ENCODE data around the gene LGALS14. TPM values are rescaled to one million over a fixed set of nuclear protein-coding genes. Genes with fewer than 3 reads are reported as not detected.
"Not testable (repeated sequence)": the region's sequence is repeated elsewhere in the genome, so short reads cannot be mapped to it uniquely, and the experiment has no call there.

Gene LGALS14
- total and polyA plus RNA-seq, 4 donors, result not detected

DNA sequence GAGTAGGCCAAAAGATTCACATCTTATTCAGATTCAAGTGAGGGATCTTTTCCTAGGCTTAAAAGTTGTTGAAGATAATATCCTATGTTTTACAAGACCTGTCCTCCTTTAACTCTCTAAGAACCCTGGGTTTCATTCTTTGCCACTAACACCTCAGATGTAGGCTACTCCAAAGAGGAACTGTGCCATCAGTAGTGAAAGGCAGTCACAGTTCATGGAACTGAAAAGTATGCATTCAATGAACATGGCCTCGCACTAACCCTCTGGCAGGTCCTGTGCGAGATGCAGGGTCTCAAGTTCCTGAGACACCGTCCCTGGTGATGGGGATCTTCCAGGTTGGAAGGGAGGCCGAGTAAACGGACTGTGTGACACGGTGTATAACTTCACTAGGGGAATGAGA is 4.3 kb downstream of the LGALS14 start:
- H3K4me1 ChIP-seq (ENCODE audit: control insufficient read depth in 1 of 2, insufficient read depth in 2 of 2, low read length in 2 of 2), result no peaks in the 10 kb centered on the region
- no peak overlapping the region for H3K27ac ChIP-seq (ENCODE audit: low read depth in 1 of 2, low read length in 2 of 2)
- no peaks in the 10 kb centered on the region for H3K27me3 ChIP-seq (ENCODE audit: control insufficient read depth in 1 of 2, insufficient read depth in 2 of 2, low read length in 1 of 2)
- no peak for ATAC-seq (ENCODE audit: low FRiP score)
- no peaks in the 10 kb centered on the region for H3K36me3 ChIP-seq (ENCODE audit: control insufficient read depth in 1 of 2, insufficient read depth in 2 of 2, low read length in 1 of 2)
- WGBS, 2 donors, result 76 to 79% methylated on average over 6 of the region's 6 CpGs
- intact Hi-C loops (cut with DNase I), result no loop called here
- no peak overlapping the region for H3K4me3 ChIP-seq (ENCODE audit: low read length in 2 of 2)
- H3K9me3 ChIP-seq (ENCODE audit: control insufficient read depth, low read length), result no peaks in the 10 kb centered on the region
- DNase-seq, result no peak

DNA sequence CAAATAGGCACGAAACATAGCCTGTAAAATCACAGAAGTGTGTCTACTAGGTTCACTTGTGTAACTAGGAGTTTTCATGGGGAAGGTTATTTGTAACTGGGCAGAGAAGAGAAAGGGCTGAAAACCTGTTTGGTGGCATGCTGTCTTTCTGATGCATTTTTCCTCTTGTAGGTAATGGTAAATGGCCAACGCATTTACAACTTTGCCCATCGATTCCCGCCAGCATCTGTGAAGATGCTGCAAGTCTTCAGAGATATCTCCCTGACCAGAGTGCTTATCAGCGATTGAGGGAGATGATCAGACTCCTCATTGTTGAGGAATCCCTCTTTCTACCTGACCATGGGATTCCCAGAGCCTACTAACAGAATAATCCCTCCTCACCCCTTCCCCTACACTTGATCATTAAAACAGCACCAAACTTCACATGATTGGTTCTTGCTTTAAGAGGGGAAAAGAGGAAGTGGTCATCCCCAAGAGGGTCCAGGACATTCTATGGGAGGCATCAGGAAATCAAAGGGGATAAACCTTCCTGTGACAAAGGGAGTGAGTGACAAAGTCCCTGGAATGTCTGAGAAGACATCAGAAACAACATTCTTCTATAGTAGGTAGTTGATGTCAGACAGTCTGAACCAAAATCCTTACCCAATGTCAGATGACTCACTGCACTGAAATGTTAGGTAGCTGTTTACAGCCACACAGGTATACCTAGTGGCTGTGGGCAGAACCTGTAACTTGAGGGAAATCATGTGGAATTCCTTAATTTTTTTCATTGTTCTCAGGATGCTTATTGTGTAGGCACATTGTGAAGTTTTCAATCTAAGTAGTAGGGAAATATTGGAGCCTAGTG is 5.0 kb downstream of the LGALS14 start:
- intact Hi-C loops (cut with DNase I), result no loop called here
- Histone ChIP-seq H3K4me3 (ENCODE audit: low read length in 2 of 2) (no peak overlapping the region), H3K27me3 (ENCODE audit: control insufficient read depth in 1 of 2, insufficient read depth in 2 of 2, low read length in 1 of 2) (no peaks in the 10 kb centered on the region), H3K36me3 (ENCODE audit: control insufficient read depth in 1 of 2, insufficient read depth in 2 of 2, low read length in 1 of 2) (no peaks in the 10 kb centered on the region), H3K9me3 (ENCODE audit: control insufficient read depth, low read length) (no peaks in the 10 kb centered on the region), H3K4me1 (ENCODE audit: control insufficient read depth in 1 of 2, insufficient read depth in 2 of 2, low read length in 2 of 2) (no peaks in the 10 kb centered on the region), H3K27ac (ENCODE audit: low read depth in 1 of 2, low read length in 2 of 2) (no peak overlapping the region)
- 78% methylated on average over 5 of the region's 5 CpGs for WGBS, 2 donors
- ATAC-seq (ENCODE audit: low FRiP score), result no peak
- DNase-seq, result no peak

- Histone ChIP-seq H3K4me3 (ENCODE audit: low read length in 2 of 2) (no peak overlapping the region), H3K4me1 (ENCODE audit: control insufficient read depth in 1 of 2, insufficient read depth in 2 of 2, low read length in 2 of 2) (no peaks in the 10 kb centered on the region), H3K27me3 (ENCODE audit: control insufficient read depth in 1 of 2, insufficient read depth in 2 of 2, low read length in 1 of 2) (no peaks in the 10 kb centered on the region), H3K9me3 (ENCODE audit: control insufficient read depth, low read length) (no peaks in the 10 kb centered on the region), H3K27ac (ENCODE audit: low read depth in 1 of 2, low read length in 2 of 2) (no peak overlapping the region), H3K36me3 (ENCODE audit: control insufficient read depth in 1 of 2, insufficient read depth in 2 of 2, low read length in 1 of 2) (no peaks in the 10 kb centered on the region)
- ATAC-seq (ENCODE audit: low FRiP score) (no peak), DNase-seq (no peak)
- WGBS, 2 donors, result 82 to 84% methylated on average over 4 of the region's 4 CpGs
- intact Hi-C loops (cut with DNase I), result no loop called here
These were observed 6.1 kb downstream of the LGALS14 start for GRCh38 chr19:39710333-39710890.

GRCh38 chr19:39720144-39720543 is 15.9 kb downstream of the LGALS14 start:
- DNase-seq; H3K27ac ChIP-seq (ENCODE audit: low read depth in 1 of 2, low read length in 2 of 2); ATAC-seq (ENCODE audit: low FRiP score); H3K27me3 ChIP-seq (ENCODE audit: control insufficient read depth in 1 of 2, insufficient read depth in 2 of 2, low read length in 1 of 2); H3K4me3 ChIP-seq (ENCODE audit: low read length in 2 of 2); H3K9me3 ChIP-seq (ENCODE audit: control insufficient read depth, low read length); H3K36me3 ChIP-seq (ENCODE audit: control insufficient read depth in 1 of 2, insufficient read depth in 2 of 2, low read length in 1 of 2); intact Hi-C loops (cut with DNase I); H3K4me1 ChIP-seq (ENCODE audit: control insufficient read depth in 1 of 2, insufficient read depth in 2 of 2, low read length in 2 of 2): not testable (repeated sequence)
- 76 to 87% methylated on average over 3 of the region's 3 CpGs for WGBS, 2 donors

DNA sequence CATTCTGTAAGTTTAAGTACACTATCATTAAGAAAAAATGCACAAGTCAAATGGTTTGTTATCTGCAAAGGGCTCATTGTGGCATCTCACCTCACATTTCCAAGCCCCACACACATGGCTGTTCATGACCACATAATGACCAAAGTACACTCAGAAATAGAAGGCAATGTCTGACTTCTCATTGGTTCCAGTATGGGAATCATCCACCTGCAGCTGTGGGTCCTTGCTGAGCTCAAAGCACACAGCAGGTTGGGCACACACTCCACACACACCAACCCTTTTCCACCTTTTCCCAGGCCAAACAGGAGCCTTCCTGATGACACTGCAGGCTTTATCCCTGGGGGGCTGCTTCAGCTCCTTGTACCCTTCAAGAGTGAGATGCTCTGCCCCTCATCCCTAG is 21.7 kb downstream of the LGALS14 start:
- no peak for ATAC-seq (ENCODE audit: low FRiP score)
- intact Hi-C loops (cut with DNase I), result no loop called here
- H3K9me3 ChIP-seq (ENCODE audit: control insufficient read depth, low read length), result no peaks in the 10 kb centered on the region

GRCh38 chr19:39727070-39727800 is 23.0 kb downstream of the LGALS14 start:
- H3K4me1 ChIP-seq (ENCODE audit: control insufficient read depth in 1 of 2, insufficient read depth in 2 of 2, low read length in 2 of 2), result no peaks in the 10 kb centered on the region
- H3K4me3 ChIP-seq (ENCODE audit: low read length in 2 of 2), result no peak overlapping the region
- H3K27ac ChIP-seq (ENCODE audit: low read depth in 1 of 2, low read length in 2 of 2), result no peak overlapping the region
- intact Hi-C loops (cut with DNase I), result no loop called here
- no peaks in the 10 kb centered on the region for H3K27me3 ChIP-seq (ENCODE audit: control insufficient read depth in 1 of 2, insufficient read depth in 2 of 2, low read length in 1 of 2)
- DNase-seq (no peak), ATAC-seq (ENCODE audit: low FRiP score) (no peak)
- H3K9me3 ChIP-seq (ENCODE audit: control insufficient read depth, low read length), result no peaks in the 10 kb centered on the region
- H3K36me3 ChIP-seq (ENCODE audit: control insufficient read depth in 1 of 2, insufficient read depth in 2 of 2, low read length in 1 of 2), result no peaks in the 10 kb centered on the region
- WGBS, 2 donors, result 66 to 79% methylated on average over 10 of the region's 10 CpGs

More for the DNA sequence above, 21.7 kb downstream of the LGALS14 start:
- Histone ChIP-seq H3K27me3 (ENCODE audit: control insufficient read depth in 1 of 2, insufficient read depth in 2 of 2, low read length in 1 of 2) (no peaks in the 10 kb centered on the region), H3K4me3 (ENCODE audit: low read length in 2 of 2) (no peak overlapping the region), H3K27ac (ENCODE audit: low read depth in 1 of 2, low read length in 2 of 2) (no peak overlapping the region), H3K4me1 (ENCODE audit: control insufficient read depth in 1 of 2, insufficient read depth in 2 of 2, low read length in 2 of 2) (no peaks in the 10 kb centered on the region), H3K36me3 (ENCODE audit: control insufficient read depth in 1 of 2, insufficient read depth in 2 of 2, low read length in 1 of 2) (no peaks in the 10 kb centered on the region)
- DNase-seq, result no peak

GRCh38 chr19:39728040-39728439 is 23.8 kb downstream of the LGALS14 start:
- ATAC-seq (ENCODE audit: low FRiP score), result no peak
- H3K27me3 ChIP-seq (ENCODE audit: control insufficient read depth in 1 of 2, insufficient read depth in 2 of 2, low read length in 1 of 2), result no peaks in the 10 kb centered on the region
- no peaks in the 10 kb centered on the region for H3K9me3 ChIP-seq (ENCODE audit: control insufficient read depth, low read length)
- WGBS, 2 donors, result 85 to 91% methylated on average over 6 of the region's 6 CpGs
- intact Hi-C loops (cut with DNase I), result no loop called here
- no peak overlapping the region for H3K4me3 ChIP-seq (ENCODE audit: low read length in 2 of 2)
- no peak for DNase-seq
- no peaks in the 10 kb centered on the region for H3K36me3 ChIP-seq (ENCODE audit: control insufficient read depth in 1 of 2, insufficient read depth in 2 of 2, low read length in 1 of 2)
- no peak overlapping the region for H3K27ac ChIP-seq (ENCODE audit: low read depth in 1 of 2, low read length in 2 of 2)
- H3K4me1 ChIP-seq (ENCODE audit: control insufficient read depth in 1 of 2, insufficient read depth in 2 of 2, low read length in 2 of 2), result no peaks in the 10 kb centered on the region

DNA sequence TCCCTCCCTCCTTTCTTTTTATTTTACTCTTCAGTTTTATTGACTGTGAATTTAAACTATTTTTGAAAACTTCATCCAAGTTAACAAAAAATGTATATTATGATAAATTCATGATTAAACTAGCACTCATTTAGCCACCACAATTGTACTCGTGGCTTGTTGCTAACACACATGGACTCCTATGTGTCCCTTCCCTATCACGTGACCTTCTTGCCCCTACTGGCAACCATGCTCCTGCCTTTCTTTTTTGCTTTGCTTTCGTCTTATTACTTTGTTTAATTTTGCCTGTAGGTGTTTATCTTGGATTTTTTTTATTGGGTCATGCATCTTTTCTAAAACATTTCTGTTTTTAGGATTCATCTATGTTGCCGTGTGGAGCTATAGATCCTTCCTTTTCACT is 25.3 kb downstream of the LGALS14 start:
- WGBS, 2 donors, result 53 to 58% methylated on average over 4 of the region's 4 CpGs
- Histone ChIP-seq H3K27ac (ENCODE audit: low read depth in 1 of 2, low read length in 2 of 2) (no peak overlapping the region), H3K27me3 (ENCODE audit: control insufficient read depth in 1 of 2, insufficient read depth in 2 of 2, low read length in 1 of 2) (no peaks in the 10 kb centered on the region), H3K4me3 (ENCODE audit: low read length in 2 of 2) (no peak overlapping the region), H3K9me3 (ENCODE audit: control insufficient read depth, low read length) (peaks cover 2% of the 10 kb centered on the region), H3K36me3 (ENCODE audit: control insufficient read depth in 1 of 2, insufficient read depth in 2 of 2, low read length in 1 of 2) (no peaks in the 10 kb centered on the region), H3K4me1 (ENCODE audit: control insufficient read depth in 1 of 2, insufficient read depth in 2 of 2, low read length in 2 of 2) (no peaks in the 10 kb centered on the region)
- no peak for DNase-seq
- ATAC-seq (ENCODE audit: low FRiP score), result no peak
- intact Hi-C loops (cut with DNase I), result no loop called here
